Cardiac fibroblast (primary cell): Measurements from ENCODE around the gene WWC2.

ENCODE experiments used
- DNase-seq, 2 donors: peaks; one replicate each; pipeline versions ENCODE4 v3.0.0 to v3.0.0-alpha.2; 2010; ENCODE audit warnings: low read depth in 2 of 2
- H3K4me3 ChIP-seq, 2 donors: replicated peaks in 1 of 2; 1 replicate in 1 of 2; 2 replicates in 1 of 2; pipeline ENCODE4 v1.5.1; 2011; ENCODE audit warnings: low read depth in 2 of 2, low read length in 2 of 2, mild to moderate bottlenecking in 2 of 2, moderate library complexity in 1 of 2
- TF ChIP-seq, protein P1 (sequence below): IDR thresholded peaks from one replicate; pipeline ENCODE4 v1.5.1; 2011; ENCODE audit warnings: low read depth, mild to moderate bottlenecking, low read length, inconsistent platforms

WWC2 gene

DNA sequence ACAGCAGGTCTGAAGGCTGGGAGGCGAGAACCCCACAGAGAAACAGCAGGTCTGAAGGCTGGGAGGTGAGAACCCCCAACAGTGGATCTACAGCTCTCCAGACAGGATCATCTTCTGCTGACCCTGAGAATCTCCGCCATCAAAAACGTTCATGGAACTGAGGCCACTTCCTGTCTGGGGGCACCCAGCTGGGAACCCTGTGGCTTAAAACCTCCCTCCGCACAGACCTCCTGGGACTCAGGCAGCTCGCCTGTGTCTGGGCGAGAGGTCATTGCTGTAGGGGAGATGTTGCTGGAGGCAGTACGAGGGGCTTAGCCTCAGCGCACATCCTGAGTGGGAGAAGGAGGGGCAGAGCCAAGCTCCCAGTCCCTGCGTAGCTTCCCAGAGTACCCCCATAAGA lies 238.3 kb downstream of the WWC2 start:
- no peak for DNase-seq
- TF ChIP-seq, protein P1, sequence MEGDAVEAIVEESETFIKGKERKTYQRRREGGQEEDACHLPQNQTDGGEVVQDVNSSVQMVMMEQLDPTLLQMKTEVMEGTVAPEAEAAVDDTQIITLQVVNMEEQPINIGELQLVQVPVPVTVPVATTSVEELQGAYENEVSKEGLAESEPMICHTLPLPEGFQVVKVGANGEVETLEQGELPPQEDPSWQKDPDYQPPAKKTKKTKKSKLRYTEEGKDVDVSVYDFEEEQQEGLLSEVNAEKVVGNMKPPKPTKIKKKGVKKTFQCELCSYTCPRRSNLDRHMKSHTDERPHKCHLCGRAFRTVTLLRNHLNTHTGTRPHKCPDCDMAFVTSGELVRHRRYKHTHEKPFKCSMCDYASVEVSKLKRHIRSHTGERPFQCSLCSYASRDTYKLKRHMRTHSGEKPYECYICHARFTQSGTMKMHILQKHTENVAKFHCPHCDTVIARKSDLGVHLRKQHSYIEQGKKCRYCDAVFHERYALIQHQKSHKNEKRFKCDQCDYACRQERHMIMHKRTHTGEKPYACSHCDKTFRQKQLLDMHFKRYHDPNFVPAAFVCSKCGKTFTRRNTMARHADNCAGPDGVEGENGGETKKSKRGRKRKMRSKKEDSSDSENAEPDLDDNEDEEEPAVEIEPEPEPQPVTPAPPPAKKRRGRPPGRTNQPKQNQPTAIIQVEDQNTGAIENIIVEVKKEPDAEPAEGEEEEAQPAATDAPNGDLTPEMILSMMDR = no peak
- H3K4me3 ChIP-seq = no peak overlapping the region

DNA sequence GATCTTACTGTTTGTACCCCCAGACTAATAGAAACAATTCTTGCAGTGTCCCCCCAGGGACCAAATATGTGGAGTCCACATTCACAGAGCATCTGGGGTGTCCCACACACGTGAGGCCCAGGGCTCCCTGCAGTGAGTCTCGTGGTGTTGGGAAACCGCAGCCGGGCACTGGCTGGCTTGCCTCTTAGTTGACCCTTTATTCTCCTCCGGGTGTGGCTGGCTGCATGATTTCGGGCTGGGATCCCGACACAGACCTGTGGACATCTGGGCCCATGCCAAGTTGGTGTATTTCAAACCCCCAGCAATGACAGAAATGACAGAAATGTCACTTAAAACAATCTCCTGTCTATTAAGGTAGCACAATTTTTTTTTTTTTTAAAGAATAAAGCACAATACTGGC lies 238.8 kb downstream of the WWC2 start:
- no peak for DNase-seq
- TF ChIP-seq, protein P1 = no peak
- H3K4me3 ChIP-seq = no peak overlapping the region

DNA sequence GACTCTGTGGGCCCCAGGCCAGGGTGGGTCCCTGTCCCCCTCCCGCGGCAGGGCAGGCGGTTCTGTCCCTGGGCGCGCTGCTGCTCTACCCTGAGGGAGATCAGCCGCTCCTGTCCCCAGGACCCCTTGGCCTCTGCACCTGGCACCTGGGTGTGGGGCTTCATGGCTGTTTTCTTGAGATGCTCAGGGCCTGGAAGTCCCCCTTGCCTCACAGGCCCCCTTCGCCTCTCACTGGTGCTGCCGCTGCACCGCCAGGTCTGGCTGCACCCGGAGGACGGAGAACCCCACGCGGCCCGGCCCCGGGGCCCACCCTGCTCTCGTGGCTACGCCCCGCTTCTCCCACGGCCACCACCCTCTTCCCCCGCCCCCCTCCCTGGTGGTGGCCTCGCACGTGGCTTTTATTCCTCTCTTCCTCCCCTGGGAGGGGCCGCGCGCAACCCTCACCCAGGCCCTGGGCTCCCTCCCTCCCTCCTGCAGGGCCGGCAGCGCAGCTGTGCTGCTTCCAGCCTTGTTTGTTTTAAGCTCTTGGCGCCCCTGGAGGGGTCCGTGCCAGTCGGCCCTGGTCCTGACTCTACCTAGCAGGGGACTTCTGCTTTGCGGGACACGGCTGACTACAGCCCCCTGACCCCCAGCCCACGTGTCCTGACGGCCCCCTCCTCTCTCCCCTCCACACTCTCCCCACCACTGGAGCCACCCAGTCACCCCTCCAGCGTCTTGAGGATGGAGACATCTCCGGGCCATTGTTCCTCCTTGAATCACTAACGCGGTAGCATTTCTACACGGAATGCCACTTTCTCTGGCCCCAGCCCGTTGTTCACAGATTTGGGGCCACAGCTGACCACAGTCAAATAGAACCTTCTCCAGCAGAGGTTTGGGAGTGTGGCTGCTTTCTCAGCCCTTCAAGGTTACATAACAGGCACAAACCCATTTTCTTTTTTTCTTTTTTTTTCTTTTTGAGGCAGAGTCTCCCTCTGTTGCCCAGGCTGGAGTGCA lies 243.8 kb downstream of the WWC2 start:
- no peak overlapping the region for H3K4me3 ChIP-seq
- no peak for DNase-seq
- TF ChIP-seq, protein P1 = no peak

DNA sequence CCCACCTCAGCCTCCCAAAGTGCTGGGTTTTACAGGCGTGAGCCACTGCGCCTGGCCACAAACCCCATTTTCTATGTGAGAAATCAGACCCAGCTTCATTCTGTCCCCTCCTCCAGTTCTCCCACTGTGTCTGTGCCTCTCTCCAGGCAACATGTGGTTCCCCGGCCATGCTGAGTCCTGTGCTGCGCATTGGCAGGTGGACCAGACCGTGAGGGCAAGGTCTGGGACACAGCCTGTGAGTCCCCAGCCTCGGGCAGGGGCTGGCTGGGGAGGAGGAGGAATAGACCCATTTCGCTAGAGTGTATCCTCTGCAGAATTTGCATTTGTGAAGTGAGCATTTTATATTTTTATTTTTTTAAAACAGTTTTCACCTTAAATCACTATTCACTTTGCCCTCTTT lies 244.7 kb downstream of the WWC2 start:
- no peak for DNase-seq
- TF ChIP-seq, protein P1 = no peak
- no peak overlapping the region for H3K4me3 ChIP-seq

DNA sequence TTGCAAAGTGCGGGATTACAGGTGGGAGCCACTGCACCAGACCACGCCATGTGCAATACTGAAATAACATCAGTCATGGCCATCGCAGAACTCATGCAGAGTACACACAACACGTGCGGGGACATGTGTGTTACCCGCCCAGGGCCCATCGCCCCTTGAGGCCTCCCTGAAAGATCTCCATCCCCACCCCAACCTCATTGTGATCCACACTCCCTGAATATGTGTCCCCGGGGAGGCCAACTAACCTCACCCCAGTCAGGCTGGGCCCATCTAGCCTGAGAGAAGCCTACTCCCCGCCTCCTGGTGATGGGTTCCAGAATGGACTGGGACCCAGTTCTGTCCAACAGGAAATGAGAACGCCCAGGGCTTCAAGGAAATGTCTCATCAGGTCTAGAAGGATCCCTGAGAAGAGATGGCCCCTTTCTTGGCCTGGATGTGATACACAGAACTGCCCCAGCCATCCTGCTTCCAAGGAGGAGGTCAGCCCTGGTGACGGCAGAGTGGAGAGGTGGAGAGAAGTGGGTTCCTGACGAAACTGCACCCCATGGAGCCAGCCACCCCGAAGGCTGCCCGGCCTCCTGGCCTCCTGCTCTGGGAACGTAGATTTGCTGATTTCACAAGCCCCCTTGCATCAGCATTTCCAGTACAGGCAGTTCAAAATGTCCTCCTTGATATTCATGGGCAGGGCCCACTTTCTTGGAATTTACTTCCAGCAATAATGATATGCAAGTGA lies 245.6 kb downstream of the WWC2 start:
- no peak overlapping the region for H3K4me3 ChIP-seq
- DNase-seq = no peak
- TF ChIP-seq, protein P1 = no peak

DNA sequence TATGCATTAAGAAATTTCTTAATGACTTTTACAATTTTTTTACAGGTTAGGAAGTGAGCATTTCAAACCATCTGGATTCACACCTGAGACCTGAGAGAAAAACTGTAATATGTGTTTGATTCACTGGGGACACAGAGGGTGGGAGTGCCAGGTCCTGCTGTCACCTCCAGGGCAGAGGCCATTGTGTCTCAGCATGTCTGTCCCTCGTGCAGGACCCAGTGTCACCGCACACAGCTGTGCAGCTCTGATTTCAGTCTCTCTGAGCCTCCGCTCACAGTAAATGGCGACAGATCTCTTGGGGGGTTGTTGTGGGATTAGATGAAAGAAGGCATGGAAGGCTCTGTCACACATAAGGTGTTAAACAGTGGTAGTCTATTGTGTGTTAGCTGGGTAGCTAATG lies 246.2 kb downstream of the WWC2 start:
- no peak overlapping the region for H3K4me3 ChIP-seq
- TF ChIP-seq, protein P1 = no peak
- DNase-seq = no peak
